Esophagus (tissue), 2 donors: ENCODE data around the gene GULP1. TPM values are rescaled to one million over a fixed set of nuclear protein-coding genes. Genes with fewer than 3 reads are reported as not detected.

Source experiments
- H3K27ac ChIP-seq, 2 donors: one replicate each; pipeline ENCODE4 v1.5.1; 2013; ENCODE audit warnings: low read depth in 2 of 2, mild to moderate bottlenecking in 2 of 2, inconsistent platforms in 1 of 2, low read length in 1 of 2, moderate library complexity in 1 of 2
- H3K27me3 ChIP-seq, 2 donors: one replicate each; pipeline ENCODE4 v1.6.1; 2013; ENCODE audit warnings: low read length in 2 of 2, control low read depth in 1 of 2, mild to moderate bottlenecking in 1 of 2; ENCODE audit not compliant: insufficient read depth in 2 of 2, control insufficient read depth in 1 of 2
- H3K36me3 ChIP-seq, 2 donors: one replicate each; pipeline ENCODE4 v1.6.1; 2013; ENCODE audit warnings: low read length in 1 of 2; ENCODE audit not compliant: control insufficient read depth in 2 of 2, insufficient read depth in 2 of 2
- H3K4me1 ChIP-seq, 2 donors: one replicate each; pipeline ENCODE4 v1.6.1; 2013; ENCODE audit warnings: low read length in 1 of 2; ENCODE audit not compliant: control insufficient read depth in 2 of 2, insufficient read depth in 2 of 2
- H3K4me3 ChIP-seq, 2 donors: one replicate each; pipeline ENCODE4 v1.5.1; 2013; ENCODE audit warnings: low read length in 2 of 2, mild to moderate bottlenecking in 2 of 2, low read depth in 1 of 2, moderate library complexity in 1 of 2
- H3K9me3 ChIP-seq, 2 donors: one replicate each; pipeline ENCODE4 v1.6.1; 2013; ENCODE audit warnings: mild to moderate bottlenecking in 2 of 2, low read depth in 1 of 2, low read length in 1 of 2, moderate library complexity in 1 of 2; ENCODE audit not compliant: control insufficient read depth in 2 of 2, insufficient read depth in 1 of 2
- WGBS, 2 donors: extraction: QIAGEN DNeasy Blood & Tissue Kit; methylation state at CpG; one replicate each; pipeline ENCODE4 v1.1.7; 2013; 5-methylcytosine and 5-hydroxymethylcytosine counted together
- polyA plus RNA-seq, 2 donors: library from polyadenylated mRNA; stranded (reverse); fragments of 200-250 nt; gene quantifications; one replicate each; pipeline ENCODE4 v1.2.3, GENCODE V29; 2013
- donor health status: healthy with polysubstance abuse.
- donor health status: Bipolar disorder and iron deficiency.

GULP1 gene
- polyA plus RNA-seq, 2 donors, result 5.5 to 10.5 TPM

DNA sequence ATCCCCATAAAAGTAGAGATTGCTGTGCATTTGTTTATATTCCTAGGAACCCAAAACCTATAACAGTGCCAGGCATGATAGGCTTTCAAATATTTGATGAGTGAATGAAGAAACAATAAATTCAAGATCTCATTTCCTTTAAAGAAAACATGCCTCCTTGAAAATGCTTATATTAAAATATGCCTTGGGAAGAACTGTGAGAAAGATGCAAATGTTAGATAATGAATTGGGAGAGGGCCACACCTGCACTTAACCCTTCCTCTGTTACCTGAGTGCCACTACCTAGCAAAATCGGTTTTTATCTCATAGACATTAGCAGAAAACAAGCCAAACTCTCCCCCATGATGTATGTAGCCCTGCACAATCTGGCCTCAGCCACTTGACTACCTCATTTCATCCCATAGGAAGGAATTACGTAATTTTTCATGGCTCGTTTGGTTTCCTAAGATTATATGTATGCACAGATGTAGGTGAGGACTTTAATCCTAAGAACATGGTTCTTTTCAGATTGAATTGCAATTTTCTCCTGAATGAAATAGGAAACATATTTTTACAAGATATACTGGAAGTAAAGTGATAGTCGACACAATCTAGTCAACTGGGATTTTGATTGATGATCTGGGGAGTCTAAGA lies 25.2 kb downstream of the GULP1 start:
- 82 to 87% methylated on average over 4 of the region's 4 CpGs for WGBS, 2 donors
- H3K36me3 ChIP-seq, result no peaks in the 10 kb centered on the region

DNA sequence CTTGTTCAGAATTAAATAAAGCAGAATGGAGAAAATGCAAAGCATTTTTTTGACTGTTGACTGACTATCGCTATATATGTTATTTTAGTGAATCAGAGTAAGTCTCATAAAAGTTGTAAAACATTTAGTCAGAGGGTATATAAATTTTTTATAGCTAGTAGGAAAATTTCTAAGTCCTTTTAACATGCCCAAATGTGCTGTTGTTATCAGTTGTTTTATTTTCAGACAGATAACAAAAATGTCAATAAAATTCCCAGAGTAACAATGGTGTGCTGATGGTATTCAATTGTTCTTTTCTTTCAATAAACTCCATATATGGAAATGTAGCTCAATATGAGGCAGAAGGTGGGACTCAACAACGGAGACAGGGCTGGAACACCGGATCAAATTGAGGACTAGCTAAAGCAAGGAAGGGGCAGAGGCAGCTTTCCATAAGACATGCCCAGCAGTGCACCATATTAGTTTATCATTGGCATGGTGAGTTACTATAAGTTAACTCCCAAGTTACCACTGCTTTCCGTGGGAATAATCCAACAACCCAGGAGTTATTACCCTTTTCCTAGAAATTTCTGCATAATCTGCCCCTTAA lies 26.6 kb downstream of the GULP1 start:
- Histone ChIP-seq H3K36me3 (no peaks in the 10 kb centered on the region), H3K4me3 (no peak overlapping the region), H3K27ac (no peak overlapping the region), H3K9me3 (no peaks in the 10 kb centered on the region), H3K27me3 (no peaks in the 10 kb centered on the region), H3K4me1 (no peaks in the 10 kb centered on the region)
- WGBS, 2 donors, result 70 to 82% methylated on average over 4 of the region's 4 CpGs

More for the DNA sequence above, 25.2 kb downstream of the GULP1 start:
- H3K4me1 ChIP-seq, result no peaks in the 10 kb centered on the region
- H3K27me3 ChIP-seq, result no peaks in the 10 kb centered on the region
- no peak overlapping the region for H3K27ac ChIP-seq
- H3K9me3 ChIP-seq, result no peaks in the 10 kb centered on the region
- no peak overlapping the region for H3K4me3 ChIP-seq

GRCh38 chr2:188319838-188320237 lies 28.2 kb downstream of the GULP1 start:
- no peaks in the 10 kb centered on the region for H3K36me3 ChIP-seq
- H3K27ac ChIP-seq, result no peak overlapping the region
- no peaks in the 10 kb centered on the region for H3K9me3 ChIP-seq
- no peak overlapping the region for H3K4me3 ChIP-seq
- 86 to 88% methylated on average over 1 of the region's 1 CpG for WGBS, 2 donors
- no peaks in the 10 kb centered on the region for H3K27me3 ChIP-seq
- H3K4me1 ChIP-seq, result no peaks in the 10 kb centered on the region

DNA sequence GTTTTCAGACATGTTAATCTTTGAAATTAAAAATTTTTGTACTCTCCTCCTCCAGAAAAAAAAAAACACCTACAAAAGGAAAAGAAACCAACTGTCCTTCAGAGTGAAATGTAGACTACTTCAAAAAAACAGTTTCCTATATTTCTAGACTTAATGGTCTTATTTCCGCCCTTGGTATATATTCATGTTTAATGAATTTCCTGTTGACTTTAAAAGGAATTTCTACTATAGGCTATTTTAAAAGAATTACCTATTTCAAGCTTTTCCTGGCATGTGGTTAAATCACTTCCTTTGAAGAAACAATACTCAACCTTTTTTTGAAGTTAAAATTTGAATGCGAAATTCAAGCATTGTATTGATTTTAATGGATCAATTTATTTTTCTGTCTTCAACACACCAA lies 29.2 kb downstream of the GULP1 start:
- Histone ChIP-seq H3K27ac (no peak overlapping the region), H3K4me3 (no peak overlapping the region), H3K27me3 (no peaks in the 10 kb centered on the region), H3K36me3 (no peaks in the 10 kb centered on the region), H3K4me1 (no peaks in the 10 kb centered on the region), H3K9me3 (no peaks in the 10 kb centered on the region)
- 66 to 84% methylated on average over 2 of the region's 2 CpGs for WGBS, 2 donors

GRCh38 chr2:188322569-188323551 lies 31.2 kb downstream of the GULP1 start:
- H3K4me1 ChIP-seq, result no peaks in the 10 kb centered on the region
- H3K4me3 ChIP-seq, result no peak overlapping the region
- H3K9me3 ChIP-seq, result no peaks in the 10 kb centered on the region
- H3K27me3 ChIP-seq, result no peaks in the 10 kb centered on the region
- 70 to 78% methylated on average over 6 of the region's 6 CpGs for WGBS, 2 donors
- H3K27ac ChIP-seq, result no peak overlapping the region
- H3K36me3 ChIP-seq, result no peaks in the 10 kb centered on the region

DNA sequence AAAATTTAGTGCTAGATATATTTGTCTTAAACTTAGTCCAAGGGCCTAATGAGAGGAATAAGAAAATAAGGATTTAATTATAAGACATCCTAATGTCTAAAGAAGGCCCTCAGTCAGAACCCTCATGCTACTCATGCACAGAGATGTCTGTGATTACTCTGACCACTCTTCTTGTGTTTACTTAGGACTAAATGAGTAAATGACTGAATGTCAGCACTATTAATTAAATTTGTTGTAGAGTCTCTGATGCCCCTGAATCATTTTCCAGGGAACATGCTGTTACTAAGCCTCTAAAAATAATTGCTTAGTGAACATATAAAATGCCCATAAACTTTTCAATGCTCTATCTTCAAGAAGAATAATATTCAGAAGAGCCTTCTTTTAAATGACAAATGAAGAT lies 32.4 kb downstream of the GULP1 start:
- H3K4me1 ChIP-seq, result no peaks in the 10 kb centered on the region

DNA sequence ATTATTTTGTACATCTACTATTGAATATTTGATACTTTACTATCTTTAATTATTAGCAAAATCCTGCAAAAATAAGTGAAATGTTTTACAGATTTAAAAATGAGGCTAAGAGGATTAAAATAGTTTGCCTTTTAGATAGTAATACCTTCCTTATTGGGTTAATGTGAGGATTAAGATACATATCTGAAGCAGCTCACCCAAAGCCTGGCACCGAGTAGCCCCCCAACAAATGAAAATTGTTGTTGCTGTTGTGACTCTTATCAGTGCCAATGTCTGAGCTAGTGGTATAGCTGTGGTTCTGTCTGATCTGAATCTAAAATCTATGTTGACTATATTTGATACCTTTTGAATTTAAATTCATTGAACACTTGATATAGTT lies 34.6 kb downstream of the GULP1 start:
- Histone ChIP-seq H3K27me3 (no peaks in the 10 kb centered on the region), H3K27ac (no peak overlapping the region), H3K4me1 (no peaks in the 10 kb centered on the region), H3K4me3 (no peak overlapping the region), H3K36me3 (no peaks in the 10 kb centered on the region), H3K9me3 (no peaks in the 10 kb centered on the region)
- 74 to 85% methylated on average over 1 of the region's 1 CpG for WGBS, 2 donors

More for the DNA sequence above, 32.4 kb downstream of the GULP1 start:
- Histone ChIP-seq H3K27ac (no peak overlapping the region), H3K36me3 (no peaks in the 10 kb centered on the region), H3K4me3 (no peak overlapping the region), H3K27me3 (no peaks in the 10 kb centered on the region), H3K9me3 (no peaks in the 10 kb centered on the region)

DNA sequence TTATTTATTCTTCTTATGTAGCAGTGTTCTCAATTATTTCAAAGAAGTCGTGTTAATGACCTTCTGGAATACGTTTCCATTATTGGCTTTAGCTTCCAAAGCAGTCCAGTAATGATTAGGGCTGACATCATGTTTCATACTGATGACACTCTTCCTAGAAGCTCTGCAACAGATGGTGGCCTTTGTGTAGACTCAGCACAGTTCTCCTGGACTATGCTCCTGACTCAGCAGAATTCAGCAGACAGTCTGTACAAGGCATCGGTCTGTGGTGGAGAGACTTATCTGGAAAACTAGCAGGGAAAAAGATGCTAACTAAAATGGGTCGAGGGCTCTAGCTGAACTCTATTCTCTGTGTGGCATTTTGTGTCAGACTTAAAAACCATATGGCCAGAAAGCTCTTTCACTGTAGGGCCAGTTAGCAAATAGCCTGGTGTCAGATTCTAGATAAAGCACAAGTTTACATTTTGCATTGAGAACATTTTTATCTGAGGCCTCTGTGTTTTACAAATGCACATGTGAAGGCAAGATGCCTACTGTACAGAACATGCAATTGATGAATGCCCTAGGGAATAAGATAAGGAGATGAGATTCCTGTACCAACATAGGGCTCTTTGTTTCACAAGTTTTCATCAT lies 35.1 kb downstream of the GULP1 start:
- Histone ChIP-seq H3K4me3 (no peak overlapping the region), H3K36me3 (no peaks in the 10 kb centered on the region), H3K4me1 (no peaks in the 10 kb centered on the region), H3K9me3 (no peaks in the 10 kb centered on the region), H3K27me3 (no peaks in the 10 kb centered on the region), H3K27ac (no peak overlapping the region)
- WGBS, 2 donors, result 58 to 69% methylated on average over 4 of the region's 4 CpGs

DNA sequence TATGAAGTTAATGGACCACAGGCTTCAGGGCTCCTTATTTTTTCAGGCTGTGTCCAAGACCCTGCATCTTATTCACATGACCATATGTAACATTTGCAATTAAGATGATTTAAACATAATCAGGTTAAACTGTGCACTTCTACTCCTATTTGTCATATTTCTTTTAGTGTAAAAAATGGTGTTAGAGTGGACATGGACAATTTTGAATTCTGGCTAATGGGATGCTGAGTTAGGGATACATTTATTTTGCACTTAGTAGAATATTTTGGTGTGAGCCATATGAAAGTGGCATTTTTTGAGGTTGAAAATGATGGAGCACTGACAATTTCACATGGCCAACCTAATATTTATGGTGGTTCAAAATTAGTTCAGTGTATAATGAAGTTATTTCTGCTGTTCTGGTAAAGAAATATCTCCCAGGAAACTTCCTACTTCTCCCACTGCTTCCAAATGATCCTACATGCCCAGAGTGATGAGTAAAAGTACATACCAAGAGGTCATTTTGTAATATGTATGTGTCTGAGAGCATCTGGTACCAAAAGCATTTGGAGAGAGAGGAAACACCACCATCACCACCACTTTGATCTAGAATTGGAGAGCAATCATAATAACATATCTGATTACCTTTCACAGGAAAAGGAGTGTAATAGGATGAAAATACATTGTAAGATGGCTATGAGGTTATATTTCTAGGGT lies 36.0 kb downstream of the GULP1 start:
- Histone ChIP-seq H3K27ac (no peak overlapping the region), H3K4me3 (no peak overlapping the region), H3K4me1 (no peaks in the 10 kb centered on the region)

More for the DNA sequence above, 36.0 kb downstream of the GULP1 start:
- Histone ChIP-seq H3K9me3 (no peaks in the 10 kb centered on the region), H3K27me3 (no peaks in the 10 kb centered on the region), H3K36me3 (no peaks in the 10 kb centered on the region)
